ENCODE data around the gene ARG2. TPM values are rescaled to one million over a fixed set of nuclear protein-coding genes. Genes with fewer than 3 reads are reported as not detected.
A peak's percentile ranks its signal among the peaks of the same experiment; 100 is the strongest.

Gene ARG2
- total RNA-seq, 4 donors from 2014 or later, result 76.1 to 160 (median 95.0) TPM

GRCh38 chr14:67633451-67634147 is 13.9 kb downstream of the ARG2 start:
- H3K4me1 ChIP-seq, result peaks cover 26 to 50% of the 10 kb centered on the region in 2 donors
- intact Hi-C loops (cut with DNase I), result no loop called here
- TF ChIP-seq POLR2A (IDR thresholded peaks at IDR 0.05) (no peak), CTCF (IDR thresholded peaks at IDR 0.05) (no peak)
- H3K9me3 ChIP-seq, result no peaks in the 10 kb centered on the region
- no peaks in the 10 kb centered on the region for H3K27me3 ChIP-seq
- no peak overlapping the region for H3K4me3 ChIP-seq (replicated peaks in 1 of 3)
- H3K27ac ChIP-seq, result no peak overlapping the region
- H3K36me3 ChIP-seq, result no peaks in the 10 kb centered on the region
- DNase-seq, result no peak
- WGBS, 2 donors, result 94% methylated on average over 5 of the region's 5 CpGs

- H3K27me3 ChIP-seq, result no peaks in the 10 kb centered on the region
- no peak for TF ChIP-seq CTCF (IDR thresholded peaks at IDR 0.05)
- peak in 1 of 2 donors; percentile 63 for TF ChIP-seq POLR2A (IDR thresholded peaks at IDR 0.05)
- no peak overlapping the region for H3K4me3 ChIP-seq (replicated peaks in 1 of 3)
- 38% methylated on average over 3 of the region's 3 CpGs for WGBS, 2 donors
- DNase-seq, result peak; percentile 49 to 50
- intact Hi-C loops (cut with DNase I), result no loop called here
- H3K36me3 ChIP-seq, result no peaks in the 10 kb centered on the region
- H3K27ac ChIP-seq, result peak overlapping the region; percentile 81 to 94 (median 89)
- no peaks in the 10 kb centered on the region for H3K9me3 ChIP-seq
- peaks cover 26 to 48% of the 10 kb centered on the region in 2 donors for H3K4me1 ChIP-seq
Measured at GRCh38 chr14:67636361-67636919, 16.7 kb downstream of the ARG2 start.

GRCh38 chr14:67638642-67639041 is 18.9 kb downstream of the ARG2 start:
- intact Hi-C loops (cut with DNase I), result no loop called here
- Histone ChIP-seq H3K27me3 (no peaks in the 10 kb centered on the region), H3K4me3 (replicated peaks in 1 of 3) (no peak overlapping the region), H3K9me3 (no peaks in the 10 kb centered on the region), H3K27ac (peak overlapping the region; percentile 81 to 94 (median 89)), H3K4me1 (peaks cover 26 to 52% of the 10 kb centered on the region in 2 donors), H3K36me3 (no peaks in the 10 kb centered on the region)
- WGBS, 2 donors, result 97% methylated on average over 3 of the region's 3 CpGs
- DNase-seq, result no peak
- TF ChIP-seq CTCF (IDR thresholded peaks at IDR 0.05) (no peak), POLR2A (IDR thresholded peaks at IDR 0.05) (no peak)

GRCh38 chr14:67641480-67641879 is 21.8 kb downstream of the ARG2 start:
- peaks cover 3 to 8% of the 10 kb centered on the region in 2 donors for H3K36me3 ChIP-seq
- peaks cover 18 to 43% of the 10 kb centered on the region in 2 donors for H3K4me1 ChIP-seq
- TF ChIP-seq CTCF (IDR thresholded peaks at IDR 0.05), result no peak
- no peak for TF ChIP-seq POLR2A (IDR thresholded peaks at IDR 0.05)
- no peak for DNase-seq
- no peaks in the 10 kb centered on the region for H3K9me3 ChIP-seq
- intact Hi-C loops (cut with DNase I), result no loop called here
- H3K27ac ChIP-seq, result no peak overlapping the region
- no peaks in the 10 kb centered on the region for H3K27me3 ChIP-seq
- WGBS, 2 donors, result 97 to 100% methylated on average over 1 of the region's 1 CpG
- no peak overlapping the region for H3K4me3 ChIP-seq (replicated peaks in 1 of 3)
